ENCODE results near the gene TNP1.

- TF ChIP-seq CTCF (IDR thresholded peaks at IDR 0.05) (no peak), POLR2AphosphoS5 (IDR thresholded peaks at IDR 0.05) (no peak), EP300 (IDR thresholded peaks at IDR 0.05) (no peak), POLR2A (IDR thresholded peaks at IDR 0.05) (no peak)
These were observed at the start of gene TNP1 for GRCh38 chr2:216859944-216860343.

Measured in upper lobe of left lung (tissue), 4 donors.